ENCODE measurements around the gene PLOD2. TPM values are rescaled to one million over a fixed set of nuclear protein-coding genes. Genes with fewer than 3 reads are reported as not detected.

Gene PLOD2
- total RNA-seq, 1 experiment from 2014 or later: 19.3 TPM

DNA sequence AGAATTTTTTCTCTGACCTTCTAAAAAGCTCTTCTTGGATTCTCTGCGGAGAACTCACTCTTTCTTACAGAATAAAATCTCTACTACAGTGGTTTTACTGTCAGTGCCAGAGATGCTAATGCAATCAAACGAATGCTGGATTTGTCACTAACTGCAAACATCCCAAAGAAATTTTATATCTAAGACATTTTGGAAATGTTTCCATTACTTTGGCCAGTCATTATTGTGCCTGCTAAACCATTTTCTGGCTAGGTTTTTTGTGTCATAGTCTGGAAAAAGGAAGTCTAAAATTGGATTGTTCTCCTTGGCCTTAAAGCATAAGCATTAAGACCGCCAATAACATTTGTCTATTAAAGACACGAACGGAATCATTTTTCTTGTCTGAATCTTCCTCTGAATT, 54.0 kb downstream of the PLOD2 start:
- H3K4ac ChIP-seq (ENCODE audit: low read depth, low read length): no peak overlapping the region
- H4K91ac ChIP-seq (ENCODE audit: insufficient read length, low read depth, low read length): no peak overlapping the region
- Mint-ChIP-seq H3K27me3 (ENCODE audit: low read depth) (no peaks in the 10 kb centered on the region), H3K4me3 (no peak overlapping the region), H3K4me1 (peaks cover 8% of the 10 kb centered on the region in 2 experiments), H3K9me3 (no peaks in the 10 kb centered on the region), H3K27ac (no peak overlapping the region), H3K36me3 (ENCODE audit: insufficient read depth in 1 of 3, low read depth in 3 of 3) (peaks cover 0 to 8% (median 6%) of the 10 kb centered on the region in 3 experiments; a peak in 4 of 7 replicates)
- peaks cover 5% of the 10 kb centered on the region for H3K4me1 ChIP-seq (ENCODE audit: insufficient read depth, low read length)
- H2BK15ac ChIP-seq (ENCODE audit: low read depth, low read length): no peak overlapping the region
- TF ChIP-seq CTCF (conservative IDR thresholded peaks at IDR 0.05): no peak
- no peak overlapping the region for H2AK5ac ChIP-seq (ENCODE audit: insufficient read length, low read length)
- H3K14ac ChIP-seq (ENCODE audit: insufficient read depth, low read length): no peak overlapping the region
- no peaks in the 10 kb centered on the region for H3K23me2 ChIP-seq (ENCODE audit: insufficient read length, low read depth, low read length, poor library complexity, severe bottlenecking)
- no peaks in the 10 kb centered on the region for H3K9me3 ChIP-seq (ENCODE audit: control insufficient read depth, low read depth, low read length)
- H4K5ac ChIP-seq (ENCODE audit: insufficient read length, low read depth, low read length): no peak overlapping the region
- H3K27me3 ChIP-seq (ENCODE audit: insufficient read depth, low read length): no peaks in the 10 kb centered on the region
- no peak overlapping the region for H3K27ac ChIP-seq (ENCODE audit: insufficient read length, low read depth, low read length)
- H3K56ac ChIP-seq (ENCODE audit: insufficient read length, low read depth, low read length): no peak overlapping the region
- H2BK20ac ChIP-seq (ENCODE audit: low read depth, low read length, poor library complexity, severe bottlenecking): no peak overlapping the region
- no peak overlapping the region for H3K9ac ChIP-seq (ENCODE audit: extremely low read depth, insufficient read length, low read length)
- WGBS (ENCODE audit: extremely low coverage, insufficient read length, low lambda C conversion rate): no CpG with 5 or more reads among the region's 5 CpGs
- no peak overlapping the region for H3T11ph ChIP-seq (ENCODE audit: low read length)
- H2BK5ac ChIP-seq (ENCODE audit: insufficient read length, low read length): no peak overlapping the region
- H4K8ac ChIP-seq (replicated peaks; ENCODE audit: insufficient read length, low read depth, low read length): no peak overlapping the region
- H4K20me1 ChIP-seq (ENCODE audit: control insufficient read depth, insufficient read depth, insufficient read length): no peaks in the 10 kb centered on the region
- no peak overlapping the region for H2AFZ ChIP-seq (ENCODE audit: low read length)
- no peak overlapping the region for H3K4me2 ChIP-seq (ENCODE audit: insufficient read depth, insufficient read length, low read length)
- no peak overlapping the region for H2BK12ac ChIP-seq (ENCODE audit: insufficient read length, low read depth, low read length)
- DNase-seq: no peak
- no peak overlapping the region for H2BK120ac ChIP-seq (ENCODE audit: low read depth, low read length, poor library complexity, severe bottlenecking)
- no peak overlapping the region for H3K23ac ChIP-seq (ENCODE audit: insufficient read length, low read depth, low read length)
- no peaks in the 10 kb centered on the region for H3K79me2 ChIP-seq (ENCODE audit: insufficient read depth, low read length)
- H3K18ac ChIP-seq (ENCODE audit: insufficient read length, low read depth, low read length): no peak overlapping the region
- H3K79me1 ChIP-seq (ENCODE audit: insufficient read depth, low read depth, low read length, poor library complexity, severe bottlenecking): no peaks in the 10 kb centered on the region

Data from H9 (cell line).